ENCODE measurements around the gene UNC5B. TPM values are rescaled to one million over a fixed set of nuclear protein-coding genes. Genes with fewer than 3 reads are reported as not detected.

Gene UNC5B
- total and polyA plus RNA-seq, 7 experiments from 2014 or later = 0.08 TPM; not detected in 5

- no peaks in the 10 kb centered on the region for H3K9me3 Mint-ChIP-seq
- no peak overlapping the region for H3K4me3 Mint-ChIP-seq
- no peak overlapping the region for H3K4me3 ChIP-seq (ENCODE audit: low read length)
- no peak for ATAC-seq
- H3K4me1 Mint-ChIP-seq = peaks cover 12 to 44% (median 30%) of the 10 kb centered on the region in 7 donors
- no peak for DNase-seq
- no peak overlapping the region for H3K27ac ChIP-seq (ENCODE audit: low read depth, low read length)
- peaks cover 0 to 29% (median 4%) of the 10 kb centered on the region in 3 experiments for H3K36me3 ChIP-seq (ENCODE audit: control insufficient read depth in 2 of 3, insufficient read depth in 3 of 3, low read length in 3 of 3)
- H3K36me3 Mint-ChIP-seq = peaks cover 9 to 37% (median 17%) of the 10 kb centered on the region in 5 donors
- no peaks in the 10 kb centered on the region for H3K27me3 Mint-ChIP-seq
- ChIA-PET CTCF (interaction anchor here (3.7 kb wide), 1 partner anchor 10 kb away, joined by 13 read pairs; no protein-coding TSS in a partner anchor), POLR2A (no interaction called here)
- peaks cover 0 to 3% of the 10 kb centered on the region in 2 donors for H3K4me1 ChIP-seq (ENCODE audit: control insufficient read depth in 2 of 2, insufficient read depth in 2 of 2, low read length in 2 of 2)
- intact Hi-C loops (cut with micrococcal nuclease) = no loop called here
- no peaks in the 10 kb centered on the region for H3K27me3 ChIP-seq (ENCODE audit: control insufficient read depth in 2 of 2, insufficient read depth in 2 of 2, low read length in 2 of 2)
- H3K9me3 ChIP-seq (ENCODE audit: control insufficient read depth in 2 of 3, low read length in 3 of 3) = no peaks in the 10 kb centered on the region
- H3K27ac Mint-ChIP-seq = peak overlapping the region in 1 of 9 donors; percentile 59
Measured at GRCh38 chr10:71324743-71325142, 112.4 kb downstream of the UNC5B start.

GRCh38 chr10:71325267-71325666, 112.9 kb downstream of the UNC5B start:
- Mint-ChIP-seq H3K4me3 (no peak overlapping the region), H3K9me3 (no peaks in the 10 kb centered on the region), H3K4me1 (peaks cover 9 to 38% (median 25%) of the 10 kb centered on the region in 7 donors), H3K36me3 (peaks cover 9 to 37% (median 17%) of the 10 kb centered on the region in 5 donors), H3K27me3 (no peaks in the 10 kb centered on the region), H3K27ac (no peak overlapping the region)
- Histone ChIP-seq H3K4me1 (ENCODE audit: control insufficient read depth in 2 of 2, insufficient read depth in 2 of 2, low read length in 2 of 2) (no peaks in the 10 kb centered on the region), H3K9me3 (ENCODE audit: control insufficient read depth in 2 of 3, low read length in 3 of 3) (no peaks in the 10 kb centered on the region), H3K27ac (ENCODE audit: low read depth, low read length) (no peak overlapping the region), H3K36me3 (ENCODE audit: control insufficient read depth in 2 of 3, insufficient read depth in 3 of 3, low read length in 3 of 3) (peaks cover 0 to 29% (median 4%) of the 10 kb centered on the region in 3 experiments), H3K27me3 (ENCODE audit: control insufficient read depth in 2 of 2, insufficient read depth in 2 of 2, low read length in 2 of 2) (no peaks in the 10 kb centered on the region), H3K4me3 (ENCODE audit: low read length) (no peak overlapping the region)
- ChIA-PET CTCF (interaction anchor here (3.7 kb wide), 1 partner anchor 10 kb away, joined by 13 read pairs; no protein-coding TSS in a partner anchor), POLR2A (no interaction called here)
- intact Hi-C loops (cut with micrococcal nuclease) = no loop called here
- ATAC-seq (no peak), DNase-seq (no peak)

GRCh38 chr10:71326464-71326881, 114.1 kb downstream of the UNC5B start:
- H3K27me3 Mint-ChIP-seq = no peaks in the 10 kb centered on the region
- peaks cover 9 to 28% (median 20%) of the 10 kb centered on the region in 7 donors for H3K4me1 Mint-ChIP-seq
- no peak for ATAC-seq
- Histone ChIP-seq H3K9me3 (ENCODE audit: control insufficient read depth in 2 of 3, low read length in 3 of 3) (no peaks in the 10 kb centered on the region), H3K27ac (ENCODE audit: low read depth, low read length) (no peak overlapping the region), H3K36me3 (ENCODE audit: control insufficient read depth in 2 of 3, insufficient read depth in 3 of 3, low read length in 3 of 3) (peaks cover 0 to 32% (median 4%) of the 10 kb centered on the region in 3 experiments), H3K4me1 (ENCODE audit: control insufficient read depth in 2 of 2, insufficient read depth in 2 of 2, low read length in 2 of 2) (no peaks in the 10 kb centered on the region), H3K27me3 (ENCODE audit: control insufficient read depth in 2 of 2, insufficient read depth in 2 of 2, low read length in 2 of 2) (no peaks in the 10 kb centered on the region), H3K4me3 (ENCODE audit: low read length) (no peak overlapping the region)
- CTCF ChIA-PET = interaction anchor here (0.8 to 0.9 kb wide), 2 partner anchors 9 to 17 kb away, joined by 3 read pairs; no protein-coding TSS in a partner anchor
- peaks cover 9 to 43% (median 17%) of the 10 kb centered on the region in 5 donors for H3K36me3 Mint-ChIP-seq
- H3K27ac Mint-ChIP-seq = no peak overlapping the region
- POLR2A ChIA-PET = no interaction called here
- intact Hi-C loops (cut with micrococcal nuclease) = no loop called here
- no peak overlapping the region for H3K4me3 Mint-ChIP-seq
- no peaks in the 10 kb centered on the region for H3K9me3 Mint-ChIP-seq
- no peak for DNase-seq

GRCh38 chr10:71330789-71331404, 118.5 kb downstream of the UNC5B start:
- Mint-ChIP-seq H3K36me3 (peaks cover 0 to 36% (median 4%) of the 10 kb centered on the region in 5 donors), H3K4me1 (peaks cover 0 to 19% (median 4%) of the 10 kb centered on the region in 7 donors), H3K27ac (no peak overlapping the region), H3K27me3 (no peaks in the 10 kb centered on the region), H3K4me3 (no peak overlapping the region), H3K9me3 (no peaks in the 10 kb centered on the region)
- POLR2A ChIA-PET = no interaction called here
- H3K27ac ChIP-seq (ENCODE audit: low read depth, low read length) = no peak overlapping the region
- no peak for DNase-seq
- H3K4me1 ChIP-seq (ENCODE audit: control insufficient read depth in 2 of 2, insufficient read depth in 2 of 2, low read length in 2 of 2) = no peaks in the 10 kb centered on the region
- H3K9me3 ChIP-seq (ENCODE audit: control insufficient read depth in 2 of 3, low read length in 3 of 3) = no peaks in the 10 kb centered on the region
- no peaks in the 10 kb centered on the region for H3K27me3 ChIP-seq (ENCODE audit: control insufficient read depth in 2 of 2, insufficient read depth in 2 of 2, low read length in 2 of 2)
- H3K36me3 ChIP-seq (ENCODE audit: control insufficient read depth in 2 of 3, insufficient read depth in 3 of 3, low read length in 3 of 3) = peaks cover 0 to 25% (median 0%) of the 10 kb centered on the region in 3 experiments
- no peak overlapping the region for H3K4me3 ChIP-seq (ENCODE audit: low read length)
- intact Hi-C loops (cut with micrococcal nuclease) = no loop called here
- CTCF ChIA-PET = no interaction called here
- ATAC-seq = no peak

- peaks cover 0 to 19% (median 4%) of the 10 kb centered on the region in 7 donors for H3K4me1 Mint-ChIP-seq
- ATAC-seq (no peak), DNase-seq (no peak)
- Histone ChIP-seq H3K4me3 (ENCODE audit: low read length) (no peak overlapping the region), H3K4me1 (ENCODE audit: control insufficient read depth in 2 of 2, insufficient read depth in 2 of 2, low read length in 2 of 2) (no peaks in the 10 kb centered on the region), H3K9me3 (ENCODE audit: control insufficient read depth in 2 of 3, low read length in 3 of 3) (no peaks in the 10 kb centered on the region), H3K36me3 (ENCODE audit: control insufficient read depth in 2 of 3, insufficient read depth in 3 of 3, low read length in 3 of 3) (peaks cover 0 to 21% (median 0%) of the 10 kb centered on the region in 3 experiments), H3K27ac (ENCODE audit: low read depth, low read length) (no peak overlapping the region), H3K27me3 (ENCODE audit: control insufficient read depth in 2 of 2, insufficient read depth in 2 of 2, low read length in 2 of 2) (no peaks in the 10 kb centered on the region)
- H3K36me3 Mint-ChIP-seq = peaks cover 0 to 42% (median 9%) of the 10 kb centered on the region in 5 donors
- ChIA-PET CTCF (no interaction called here), POLR2A (no interaction called here)
- no peaks in the 10 kb centered on the region for H3K9me3 Mint-ChIP-seq
- intact Hi-C loops (cut with micrococcal nuclease) = no loop called here
- no peaks in the 10 kb centered on the region for H3K27me3 Mint-ChIP-seq
- no peak overlapping the region for H3K4me3 Mint-ChIP-seq
- H3K27ac Mint-ChIP-seq = no peak overlapping the region
Measured at GRCh38 chr10:71331736-71332135, 119.4 kb downstream of the UNC5B start.

GRCh38 chr10:71332466-71332865, 120.1 kb downstream of the UNC5B start:
- peaks cover 0 to 21% (median 0%) of the 10 kb centered on the region in 3 experiments for H3K36me3 ChIP-seq (ENCODE audit: control insufficient read depth in 2 of 3, insufficient read depth in 3 of 3, low read length in 3 of 3)
- H3K4me1 ChIP-seq (ENCODE audit: control insufficient read depth in 2 of 2, insufficient read depth in 2 of 2, low read length in 2 of 2) = no peaks in the 10 kb centered on the region
- Mint-ChIP-seq H3K27ac (peak overlapping the region in 1 of 9 donors; percentile 29), H3K27me3 (no peaks in the 10 kb centered on the region), H3K36me3 (peaks cover 0 to 35% (median 6%) of the 10 kb centered on the region in 5 donors), H3K9me3 (no peaks in the 10 kb centered on the region), H3K4me3 (no peak overlapping the region), H3K4me1 (peaks cover 0 to 19% (median 0%) of the 10 kb centered on the region in 7 donors)
- no peaks in the 10 kb centered on the region for H3K9me3 ChIP-seq (ENCODE audit: control insufficient read depth in 2 of 3, low read length in 3 of 3)
- H3K27me3 ChIP-seq (ENCODE audit: control insufficient read depth in 2 of 2, insufficient read depth in 2 of 2, low read length in 2 of 2) = no peaks in the 10 kb centered on the region
- intact Hi-C loops (cut with micrococcal nuclease) = no loop called here
- H3K4me3 ChIP-seq (ENCODE audit: low read length) = no peak overlapping the region
- no peak for DNase-seq
- POLR2A ChIA-PET = no interaction called here
- CTCF ChIA-PET = no interaction called here
- no peak for ATAC-seq
- no peak overlapping the region for H3K27ac ChIP-seq (ENCODE audit: low read depth, low read length)

All from naive thymus-derived CD4-positive, alpha-beta T cell (primary cell).